HepG2 (cell line): ENCODE data around the gene CLDN9. TPM values are rescaled to one million over a fixed set of nuclear protein-coding genes. Genes with fewer than 3 reads are reported as not detected.
A peak's percentile ranks its signal among the peaks of the same experiment; 100 is the strongest.

ENCODE experiments used
- CENPX ChIP-seq: sonication (generic); formaldehyde crosslinking; IDR thresholded peaks from 2 replicates; pipeline ENCODE4 v1.9.0; 2021; ENCODE audit warnings: mild to moderate bottlenecking, missing genetic modification reagents, moderate library complexity
- EP300 ChIP-seq, 3 experiments: sonication (generic) in 1 of 3; formaldehyde crosslinking in 1 of 3; IDR thresholded peaks; 2 replicates each; pipeline versions ENCODE4 v1.5.1 to v1.6.1; 2011 to 2020; ENCODE audit warnings: low read depth in 2 of 3, low read length in 2 of 3, borderline replicate concordance in 1 of 3, improper control_type of control experiment in 1 of 3, mild to moderate bottlenecking in 1 of 3, missing genetic modification reagents in 1 of 3, moderate library complexity in 1 of 3
- HNF4G ChIP-seq, 2 experiments: sonication (generic) in 1 of 2; formaldehyde crosslinking in 1 of 2; IDR thresholded peaks; 2 replicates each; pipeline versions ENCODE4 v1.4.0 to v1.6.1; 2011 to 2020; ENCODE audit warnings: borderline replicate concordance in 2 of 2, low read depth in 2 of 2, mild to moderate bottlenecking in 2 of 2, low read length in 1 of 2, missing genetic modification reagents in 1 of 2, moderate library complexity in 1 of 2
- IRX3 ChIP-seq: sonication (generic); formaldehyde crosslinking; IDR thresholded peaks from 2 replicates; pipeline ENCODE4 v1.8.1; 2023; ENCODE audit warnings: mild to moderate bottlenecking, low read depth, missing genetic modification reagents, borderline replicate concordance
- MAF1 ChIP-seq: sonication (generic); formaldehyde crosslinking; IDR thresholded peaks from 2 replicates; pipeline ENCODE4 v1.5.0; 2020; ENCODE audit warnings: missing genetic modification reagents, borderline replicate concordance
- NRL ChIP-seq: sonication (generic); formaldehyde crosslinking; IDR thresholded peaks from 2 replicates; pipeline ENCODE4 v1.5.0; 2020; ENCODE audit warnings: missing genetic modification reagents, mild to moderate bottlenecking, moderate library complexity, borderline replicate concordance
- SALL2 ChIP-seq: sonication (generic); formaldehyde crosslinking; IDR thresholded peaks from 2 replicates; pipeline ENCODE4 v1.8.1; 2023; ENCODE audit warnings: mild to moderate bottlenecking, missing genetic modification reagents, inconsistent platforms
- SOX13 ChIP-seq, 3 experiments: fragments of 450-650 bp in 1 of 3; sonication (generic) in 1 of 3; formaldehyde crosslinking in 1 of 3; IDR thresholded peaks in 2 of 3; conservative IDR thresholded peaks in 1 of 3; 2 replicates each; pipeline versions ENCODE4 v1.5.0 to v1.6.1; 2016 to 2020; ENCODE audit warnings: antibody characterized with exemption in 1 of 3, mild to moderate bottlenecking in 1 of 3, missing compliant biosample characterization in 1 of 3, missing genetic modification reagents in 1 of 3, moderate library complexity in 1 of 3
- SUZ12 ChIP-seq: fragments of 150-350 bp; IDR thresholded peaks from 2 replicates; pipeline ENCODE4 v1.6.1; 2014; ENCODE audit warnings: low read depth, low read length
- ZBTB46 ChIP-seq: sonication (generic); formaldehyde crosslinking; IDR thresholded peaks from 2 replicates; pipeline ENCODE4 v1.4.0; 2020; ENCODE audit warnings: mild to moderate bottlenecking, missing genetic modification reagents, borderline replicate concordance
- ZFYVE20 ChIP-seq: sonication (generic); formaldehyde crosslinking; IDR thresholded peaks from 2 replicates; pipeline ENCODE4 v1.8.0; 2023; ENCODE audit warnings: low read depth, mild to moderate bottlenecking, moderate library complexity, missing genetic modification reagents, borderline replicate concordance
- ZMYM3 ChIP-seq: sonication (generic); formaldehyde crosslinking; IDR thresholded peaks from 2 replicates; pipeline ENCODE4 v1.5.1; 2020; ENCODE audit warnings: mild to moderate bottlenecking, missing genetic modification reagents
- ZNF549 ChIP-seq: sonication (generic); formaldehyde crosslinking; IDR thresholded peaks from 2 replicates; pipeline ENCODE4 v1.5.0; 2020; ENCODE audit warnings: missing genetic modification reagents
- ZNF75D ChIP-seq: sonication (generic); formaldehyde crosslinking; IDR thresholded peaks from 2 replicates; pipeline ENCODE4 v1.8.1; 2023; ENCODE audit warnings: missing genetic modification reagents, mild to moderate bottlenecking, borderline replicate concordance
- polyA plus RNA-seq, 8 experiments: library from polyadenylated mRNA; depleted of rRNA in 3 of 8; stranded (reverse) in 7 of 8; unstranded in 1 of 8; fragments of >200 nt; fragmentation: Illumina TruSeq in 4 of 8; extraction: Trizol in 4 of 8; gene quantifications; 2 replicates each; pipeline versions ENCODE4 v1.2.1 to v1.2.3, GENCODE V29; 2011 to 2016; ENCODE audit warnings: low read depth in 4 of 8, missing spikeins in 1 of 8, mixed read lengths in 1 of 8; ENCODE audit not compliant: insufficient read depth in 1 of 8
- total RNA-seq, 5 experiments: library from RNA; depleted of rRNA; stranded (reverse); fragments of >200 nt; fragmentation: Illumina TruSeq; extraction: Trizol; gene quantifications; 2 replicates each; pipeline ENCODE4 v1.2.3, GENCODE V29; 2016; ENCODE audit warnings: low read depth in 1 of 5
- TF ChIP-seq, protein P1 (sequence below): IDR thresholded peaks from 2 replicates; pipeline ENCODE4 v1.6.1; 2016; ENCODE audit warnings: low read depth, missing genetic modification reagents, missing compliant biosample characterization

CLDN9 gene
- total and polyA plus RNA-seq, 2 of the 13 experiments (the other 11 are each of a cell fraction or from before 2014, with no cell fraction given): 0.15 to 0.26 TPM

DNA sequence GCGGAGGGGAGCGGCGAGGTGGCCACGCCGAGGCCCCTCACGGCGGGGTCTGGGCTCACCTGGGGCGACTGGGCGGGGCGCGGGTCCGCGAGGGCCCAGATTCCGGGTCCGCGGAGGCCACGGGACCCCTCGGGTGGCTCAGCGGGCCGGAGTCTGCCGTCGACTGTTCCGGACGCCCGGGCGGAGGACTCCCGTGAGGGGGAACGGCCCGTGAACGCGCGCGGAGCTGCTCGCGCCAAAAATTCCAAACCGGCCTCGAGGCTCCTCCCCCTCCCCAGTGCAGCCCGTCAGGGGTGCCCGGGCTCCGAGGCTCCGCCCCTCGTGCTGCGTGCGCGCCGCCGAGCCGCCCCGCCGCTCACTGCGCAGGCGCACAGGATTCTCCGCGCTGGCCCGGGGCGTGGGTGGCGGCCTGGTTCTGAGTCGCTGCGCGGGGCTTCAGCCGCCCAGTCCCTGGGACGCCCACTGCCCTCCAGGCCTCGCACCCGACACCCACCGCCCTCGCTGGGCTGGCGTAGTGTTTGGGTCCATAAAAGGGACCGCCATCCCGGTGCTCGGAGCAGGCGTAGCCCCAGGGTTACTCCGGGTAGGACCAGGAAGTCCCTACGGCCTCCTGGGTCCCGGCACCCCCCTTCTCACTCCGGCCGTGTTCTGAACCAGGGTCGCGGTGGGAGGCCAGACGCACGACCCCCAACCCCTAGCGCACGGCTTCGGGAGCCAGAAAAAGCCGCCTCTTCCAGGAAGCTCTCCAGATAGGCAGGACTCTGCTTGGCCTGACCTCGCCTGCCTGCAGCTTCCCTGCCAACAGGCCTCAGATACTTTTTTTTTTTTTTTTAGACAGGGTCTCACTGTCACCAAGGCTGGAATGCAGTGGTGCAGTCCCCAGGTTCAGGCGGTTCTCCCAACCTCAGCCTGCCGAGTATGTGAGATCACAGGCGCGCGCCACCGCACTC, 32.2 kb upstream of the CLDN9 start, which contains the start of gene PKMYT1 (continued):
- no peak for TF ChIP-seq EP300 (IDR thresholded peaks at IDR 0.05; ENCODE audit: low read depth in 2 of 2, low read length in 2 of 2)
- TF ChIP-seq EP300 (CRISPR knock-in tag; IDR thresholded peaks at IDR 0.05; ENCODE audit: borderline replicate concordance): no peak
- TF ChIP-seq ZBTB46 (CRISPR knock-in tag): no peak
- 0 out of 2 replicates have a peak, but pooled peaks have one; percentile 35 for TF ChIP-seq MAF1 (CRISPR knock-in tag)
- no peak for TF ChIP-seq ZMYM3
- TF ChIP-seq SALL2 (CRISPR knock-in tag): no peak
- TF ChIP-seq, protein P1, sequence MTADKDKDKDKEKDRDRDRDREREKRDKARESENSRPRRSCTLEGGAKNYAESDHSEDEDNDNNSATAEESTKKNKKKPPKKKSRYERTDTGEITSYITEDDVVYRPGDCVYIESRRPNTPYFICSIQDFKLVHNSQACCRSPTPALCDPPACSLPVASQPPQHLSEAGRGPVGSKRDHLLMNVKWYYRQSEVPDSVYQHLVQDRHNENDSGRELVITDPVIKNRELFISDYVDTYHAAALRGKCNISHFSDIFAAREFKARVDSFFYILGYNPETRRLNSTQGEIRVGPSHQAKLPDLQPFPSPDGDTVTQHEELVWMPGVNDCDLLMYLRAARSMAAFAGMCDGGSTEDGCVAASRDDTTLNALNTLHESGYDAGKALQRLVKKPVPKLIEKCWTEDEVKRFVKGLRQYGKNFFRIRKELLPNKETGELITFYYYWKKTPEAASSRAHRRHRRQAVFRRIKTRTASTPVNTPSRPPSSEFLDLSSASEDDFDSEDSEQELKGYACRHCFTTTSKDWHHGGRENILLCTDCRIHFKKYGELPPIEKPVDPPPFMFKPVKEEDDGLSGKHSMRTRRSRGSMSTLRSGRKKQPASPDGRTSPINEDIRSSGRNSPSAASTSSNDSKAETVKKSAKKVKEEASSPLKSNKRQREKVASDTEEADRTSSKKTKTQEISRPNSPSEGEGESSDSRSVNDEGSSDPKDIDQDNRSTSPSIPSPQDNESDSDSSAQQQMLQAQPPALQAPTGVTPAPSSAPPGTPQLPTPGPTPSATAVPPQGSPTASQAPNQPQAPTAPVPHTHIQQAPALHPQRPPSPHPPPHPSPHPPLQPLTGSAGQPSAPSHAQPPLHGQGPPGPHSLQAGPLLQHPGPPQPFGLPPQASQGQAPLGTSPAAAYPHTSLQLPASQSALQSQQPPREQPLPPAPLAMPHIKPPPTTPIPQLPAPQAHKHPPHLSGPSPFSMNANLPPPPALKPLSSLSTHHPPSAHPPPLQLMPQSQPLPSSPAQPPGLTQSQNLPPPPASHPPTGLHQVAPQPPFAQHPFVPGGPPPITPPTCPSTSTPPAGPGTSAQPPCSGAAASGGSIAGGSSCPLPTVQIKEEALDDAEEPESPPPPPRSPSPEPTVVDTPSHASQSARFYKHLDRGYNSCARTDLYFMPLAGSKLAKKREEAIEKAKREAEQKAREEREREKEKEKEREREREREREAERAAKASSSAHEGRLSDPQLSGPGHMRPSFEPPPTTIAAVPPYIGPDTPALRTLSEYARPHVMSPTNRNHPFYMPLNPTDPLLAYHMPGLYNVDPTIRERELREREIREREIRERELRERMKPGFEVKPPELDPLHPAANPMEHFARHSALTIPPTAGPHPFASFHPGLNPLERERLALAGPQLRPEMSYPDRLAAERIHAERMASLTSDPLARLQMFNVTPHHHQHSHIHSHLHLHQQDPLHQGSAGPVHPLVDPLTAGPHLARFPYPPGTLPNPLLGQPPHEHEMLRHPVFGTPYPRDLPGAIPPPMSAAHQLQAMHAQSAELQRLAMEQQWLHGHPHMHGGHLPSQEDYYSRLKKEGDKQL: no peak
- TF ChIP-seq SOX13 (IDR thresholded peaks at IDR 0.05): no peak
- no peak for TF ChIP-seq SOX13 (CRISPR knock-in tag; conservative IDR thresholded peaks at IDR 0.05 in 1 of 2, IDR thresholded peaks at IDR 0.05 in 1 of 2)
- 0 out of 2 replicates have a peak, but pooled peaks have one; percentile 45 for TF ChIP-seq ZNF75D
- TF ChIP-seq HNF4G (IDR thresholded peaks at IDR 0.05; ENCODE audit: borderline replicate concordance, low read depth, low read length): no peak
- TF ChIP-seq HNF4G (CRISPR knock-in tag; IDR thresholded peaks at IDR 0.05; ENCODE audit: borderline replicate concordance, low read depth): 0 out of 2 replicates have a peak, but pooled peaks have one; percentile 10
- TF ChIP-seq ZNF549: no peak
- no peak for TF ChIP-seq SUZ12
- no peak for TF ChIP-seq CENPX
- TF ChIP-seq IRX3 (CRISPR knock-in tag): no peak
- no peak; the same call in 1 of the 2 replicates for TF ChIP-seq NRL (CRISPR knock-in tag)
- TF ChIP-seq ZFYVE20 (CRISPR knock-in tag): 0 out of 2 replicates have a peak, but pooled peaks have one; percentile 15
